Colonic mucosa (tissue), 4 donors: Measurements from ENCODE around the gene POLR3H. TPM values are rescaled to one million over a fixed set of nuclear protein-coding genes. Genes with fewer than 3 reads are reported as not detected.

Source experiments
- DNase-seq: peaks from one replicate; pipeline ENCODE4 v3.0.0-alpha.2; 2020
- H3K27ac ChIP-seq: fragments of 200-600 bp; one replicate; pipeline ENCODE4 v1.8.0; 2021
- H3K27me3 ChIP-seq: fragments of 200-600 bp; one replicate; pipeline ENCODE4 v1.8.0; 2021
- H3K36me3 ChIP-seq: fragments of 200-600 bp; one replicate; pipeline ENCODE4 v1.8.0; 2021
- H3K4me1 ChIP-seq: fragments of 200-600 bp; one replicate; pipeline ENCODE4 v1.8.0; 2021; ENCODE audit warnings: mild to moderate bottlenecking
- H3K4me3 ChIP-seq: fragments of 200-600 bp; one replicate; pipeline ENCODE4 v1.8.0; 2021
- H3K9ac ChIP-seq, 2 donors: one replicate each; pipeline ENCODE4 v1.7.0; 2013; ENCODE audit warnings: control low read depth in 2 of 2, low read depth in 2 of 2, low read length in 2 of 2
- H3K9me3 ChIP-seq: fragments of 200-600 bp; one replicate; pipeline ENCODE4 v1.8.0; 2021
- intact Hi-C: fragments of 100-400 bp; cut with DNase I; formaldehyde crosslinking; loops from one replicate; pipeline ENCODE4 v1.14.1; 2022
- total RNA-seq, 2 donors: library from RNA; stranded (reverse); fragmentation: NEBNext Ultra II Directional in 1 of 2; extraction: Animal tissue kit (Norgen Biotek cat#: 25700) in 1 of 2; gene quantifications; one replicate each; pipeline ENCODE4 v1.2.1, GENCODE V29; 2021
- TF ChIP-seq, protein P1 (sequence below): fragments of 200-600 bp; IDR thresholded peaks from one replicate; pipeline ENCODE4 v1.8.0; 2022; ENCODE audit warnings: antibody characterized with exemption, mild to moderate bottlenecking
- donor health status: healthy.
- donor health status: DM: no; HTN: no; CAD: no.
- donor health status: DM: no; HTN: no; CAD: no.

Gene POLR3H
- total RNA-seq, 2 donors from 2014 or later = 9.2 to 20.0 TPM

DNA sequence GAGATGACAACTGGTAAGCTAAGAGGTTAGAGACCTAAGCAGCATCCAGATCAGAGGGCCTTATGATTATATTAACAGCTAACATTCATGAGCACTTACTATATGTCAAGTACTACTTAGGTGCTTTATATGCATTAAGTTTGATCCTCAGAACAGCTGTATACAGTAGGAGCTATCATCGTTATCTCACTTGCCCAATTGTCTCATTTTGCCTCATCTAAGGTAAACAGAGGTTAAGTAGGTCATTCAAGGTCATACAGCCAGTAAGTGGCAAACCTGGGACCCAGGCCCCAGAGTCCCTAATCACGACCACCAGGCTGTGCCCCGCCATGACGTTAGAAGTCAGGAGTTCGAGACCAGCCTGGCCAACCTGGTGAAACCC, 4.6 kb upstream of the POLR3H start:
- Histone ChIP-seq H3K4me3 (no peak overlapping the region), H3K27ac (no peak overlapping the region), H3K9me3 (no peaks in the 10 kb centered on the region), H3K27me3 (no peaks in the 10 kb centered on the region), H3K36me3 (no peaks in the 10 kb centered on the region), H3K4me1 (no peaks in the 10 kb centered on the region), H3K9ac (no peak overlapping the region)
- intact Hi-C loops = no loop called here
- DNase-seq = no peak
- TF ChIP-seq, protein P1, sequence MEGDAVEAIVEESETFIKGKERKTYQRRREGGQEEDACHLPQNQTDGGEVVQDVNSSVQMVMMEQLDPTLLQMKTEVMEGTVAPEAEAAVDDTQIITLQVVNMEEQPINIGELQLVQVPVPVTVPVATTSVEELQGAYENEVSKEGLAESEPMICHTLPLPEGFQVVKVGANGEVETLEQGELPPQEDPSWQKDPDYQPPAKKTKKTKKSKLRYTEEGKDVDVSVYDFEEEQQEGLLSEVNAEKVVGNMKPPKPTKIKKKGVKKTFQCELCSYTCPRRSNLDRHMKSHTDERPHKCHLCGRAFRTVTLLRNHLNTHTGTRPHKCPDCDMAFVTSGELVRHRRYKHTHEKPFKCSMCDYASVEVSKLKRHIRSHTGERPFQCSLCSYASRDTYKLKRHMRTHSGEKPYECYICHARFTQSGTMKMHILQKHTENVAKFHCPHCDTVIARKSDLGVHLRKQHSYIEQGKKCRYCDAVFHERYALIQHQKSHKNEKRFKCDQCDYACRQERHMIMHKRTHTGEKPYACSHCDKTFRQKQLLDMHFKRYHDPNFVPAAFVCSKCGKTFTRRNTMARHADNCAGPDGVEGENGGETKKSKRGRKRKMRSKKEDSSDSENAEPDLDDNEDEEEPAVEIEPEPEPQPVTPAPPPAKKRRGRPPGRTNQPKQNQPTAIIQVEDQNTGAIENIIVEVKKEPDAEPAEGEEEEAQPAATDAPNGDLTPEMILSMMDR = no peak

GRCh38 chr22:41544671-41545476, 604 bp upstream of the POLR3H start:
- H3K4me1 ChIP-seq = no peaks in the 10 kb centered on the region
- TF ChIP-seq, protein P1 = no peak
- H3K4me3 ChIP-seq = peak overlapping the region; percentile 58
- no peaks in the 10 kb centered on the region for H3K9me3 ChIP-seq
- no peak overlapping the region for H3K27ac ChIP-seq
- no peaks in the 10 kb centered on the region for H3K36me3 ChIP-seq
- peak overlapping the region in 1 of 2 donors; percentile 29 for H3K9ac ChIP-seq
- intact Hi-C loops = loop anchor here (5.0 kb wide), 1 partner anchor 52 kb away; no protein-coding TSS in a partner anchor
- no peaks in the 10 kb centered on the region for H3K27me3 ChIP-seq
- no peak for DNase-seq

DNA sequence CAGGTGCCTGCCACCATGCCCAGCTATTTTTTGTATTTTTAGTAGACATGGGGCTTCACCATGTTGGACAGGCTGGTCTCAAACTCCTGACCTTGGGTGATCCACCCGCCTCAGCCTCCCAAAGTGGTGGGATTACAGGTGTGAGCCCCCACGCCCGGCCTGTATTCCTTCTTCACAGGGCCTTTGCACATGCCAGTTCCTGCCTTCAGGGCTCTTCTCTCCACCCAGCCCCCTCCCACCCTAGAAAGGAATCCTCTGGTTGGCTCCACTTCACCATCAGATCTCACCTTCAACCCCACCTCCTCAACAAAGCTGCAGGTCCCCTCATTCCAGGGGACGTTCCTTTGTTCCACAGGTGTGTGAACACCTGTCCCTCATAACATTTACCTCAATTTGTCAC, 2.0 kb downstream of the POLR3H start:
- TF ChIP-seq, protein P1 = no peak
- H3K4me1 ChIP-seq = no peaks in the 10 kb centered on the region
- intact Hi-C loops = loop anchor here (5.0 kb wide), 1 partner anchor 55 kb away; no protein-coding TSS in a partner anchor
- H3K9me3 ChIP-seq = no peaks in the 10 kb centered on the region
- H3K27me3 ChIP-seq = no peaks in the 10 kb centered on the region
- H3K9ac ChIP-seq = no peak overlapping the region
- DNase-seq = no peak
- no peak overlapping the region for H3K27ac ChIP-seq
- no peaks in the 10 kb centered on the region for H3K36me3 ChIP-seq
- no peak overlapping the region for H3K4me3 ChIP-seq

DNA sequence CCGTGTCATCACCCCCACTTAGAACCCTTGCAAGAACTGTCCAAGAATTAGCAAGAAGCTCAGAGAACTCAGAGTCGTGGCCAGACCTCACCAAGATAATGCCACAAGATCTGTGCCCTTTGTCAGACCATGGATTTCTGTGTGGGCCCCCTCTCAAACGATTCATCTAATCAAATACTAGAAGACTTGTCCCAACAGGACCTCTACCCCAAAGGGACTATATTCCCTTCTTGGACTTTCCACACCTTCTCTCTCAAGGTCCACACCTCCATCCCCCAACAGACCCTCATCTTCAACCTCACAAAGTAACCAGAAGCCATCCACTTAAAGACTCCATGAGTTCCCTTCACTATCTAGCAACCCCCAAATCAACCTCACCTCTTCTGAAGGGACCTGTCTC, 2.8 kb downstream of the POLR3H start:
- Histone ChIP-seq H3K4me3 (no peak overlapping the region), H3K27me3 (no peaks in the 10 kb centered on the region), H3K27ac (no peak overlapping the region), H3K9me3 (no peaks in the 10 kb centered on the region), H3K9ac (no peak overlapping the region), H3K4me1 (no peaks in the 10 kb centered on the region), H3K36me3 (no peaks in the 10 kb centered on the region)
- intact Hi-C loops = loop anchor here (5.0 kb wide), 1 partner anchor 56 kb away; no protein-coding TSS in a partner anchor
- TF ChIP-seq, protein P1 = no peak
- no peak for DNase-seq

DNA sequence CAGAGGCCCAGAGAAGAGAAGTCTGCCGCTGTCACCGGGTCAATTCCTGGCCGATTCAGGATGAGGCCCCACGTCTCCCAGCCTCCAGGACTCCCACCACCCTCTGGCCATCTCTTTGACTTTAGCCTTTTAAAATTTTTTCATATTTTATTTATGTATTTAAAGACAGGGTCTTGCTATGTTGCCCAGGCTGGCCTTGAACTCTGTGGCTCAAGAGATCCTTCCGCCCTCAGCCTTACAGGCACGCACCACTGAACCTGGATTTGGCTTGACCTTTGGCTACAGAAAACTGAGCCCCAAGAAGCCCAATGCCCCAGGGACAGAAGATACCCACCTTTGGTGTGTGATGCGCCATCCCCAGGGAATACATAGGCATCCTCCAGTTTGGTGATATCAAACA, 3.9 kb downstream of the POLR3H start:
- Histone ChIP-seq H3K4me1 (no peaks in the 10 kb centered on the region), H3K27ac (no peak overlapping the region), H3K9me3 (no peaks in the 10 kb centered on the region), H3K4me3 (no peak overlapping the region), H3K9ac (no peak overlapping the region), H3K27me3 (no peaks in the 10 kb centered on the region), H3K36me3 (no peaks in the 10 kb centered on the region)
- DNase-seq = no peak
- intact Hi-C loops = loop anchor here (5.0 kb wide), 1 partner anchor 57 kb away; no protein-coding TSS in a partner anchor
- TF ChIP-seq, protein P1 = no peak
